NCI-H1092 (cell line): ENCODE data around the gene TTL.
"Not testable (repeated sequence)": the region's sequence is repeated elsewhere in the genome, so short reads cannot be mapped to it uniquely, and the experiment has no call there.

ENCODE experiments used
- DNase-seq: peaks from one replicate; lab custom pipeline; 2025; lab: John Stamatoyannopoulos, UW

Gene TTL

GRCh38 chr2:112520234-112520783 lies 38.4 kb downstream of the TTL start:
- no peak for DNase-seq

- DNase-seq = no peak
These were observed 41.4 kb downstream of the TTL start for GRCh38 chr2:112523291-112523777.

GRCh38 chr2:112524276-112524675 lies 42.3 kb downstream of the TTL start:
- not testable (repeated sequence) for DNase-seq

GRCh38 chr2:112528541-112528940 lies 46.6 kb downstream of the TTL start:
- no peak for DNase-seq

- no peak for DNase-seq
These were observed 47.8 kb downstream of the TTL start for GRCh38 chr2:112529757-112530156.

- DNase-seq = no peak
These were observed 48.8 kb downstream of the TTL start for GRCh38 chr2:112530728-112531127.

- DNase-seq = no peak
These were observed 52.9 kb downstream of the TTL start for GRCh38 chr2:112534826-112535225.

GRCh38 chr2:112536665-112537064 lies 54.7 kb downstream of the TTL start:
- DNase-seq = not testable (repeated sequence)

- DNase-seq = no peak
These were observed 57.4 kb downstream of the TTL start for GRCh38 chr2:112539306-112539705.

- DNase-seq = no peak
These were observed 59.0 kb downstream of the TTL start for GRCh38 chr2:112540906-112541305.

- peak; percentile 60 for DNase-seq
These were observed 59.6 kb downstream of the TTL start for GRCh38 chr2:112541315-112542122.

- peak; percentile 62 for DNase-seq
These were observed 60.4 kb downstream of the TTL start, which contains the start of gene POLR1B for GRCh38 chr2:112542123-112542983. POLR1B (plus strand) TSS chr2:112542465; CDS start chr2:112542495, 30 bp downstream.

GRCh38 chr2:112542984-112543661 lies 61.2 kb downstream of the TTL start:
- no peak for DNase-seq

- no peak for DNase-seq
These were observed 65.4 kb downstream of the TTL start for GRCh38 chr2:112547333-112547732.

- DNase-seq = no peak
These were observed 67.0 kb downstream of the TTL start for GRCh38 chr2:112548980-112549379.

- DNase-seq = no peak
These were observed 84.1 kb downstream of the TTL start for GRCh38 chr2:112566104-112566503.

- DNase-seq = not testable (repeated sequence)
These were observed 84.6 kb downstream of the TTL start for GRCh38 chr2:112566508-112566907.

- no peak for DNase-seq
These were observed 90.0 kb downstream of the TTL start for GRCh38 chr2:112572005-112572404.

GRCh38 chr2:112577756-112578155 lies 95.8 kb downstream of the TTL start:
- DNase-seq = no peak

GRCh38 chr2:112579241-112579640 lies 97.3 kb downstream of the TTL start:
- no peak for DNase-seq

- DNase-seq = no peak
These were observed 98.1 kb downstream of the TTL start for GRCh38 chr2:112580084-112580483.

GRCh38 chr2:112582314-112582746 lies 100.4 kb downstream of the TTL start:
- DNase-seq = no peak
